CD4-positive, alpha-beta T cell treated with Interleukin-15 for 4 hours (primary cell): Measurements from ENCODE around the gene FHOD1.
A peak's percentile ranks its signal among the peaks of the same experiment; 100 is the strongest.

Source experiments
- DNase-seq: peaks from one replicate; pipeline ENCODE4 v3.0.0-alpha.2; 2020; ENCODE audit warnings: low spot score

Gene FHOD1

GRCh38 chr16:67190448-67191399, 56.6 kb downstream of the FHOD1 start:
- DNase-seq, result no peak

DNA sequence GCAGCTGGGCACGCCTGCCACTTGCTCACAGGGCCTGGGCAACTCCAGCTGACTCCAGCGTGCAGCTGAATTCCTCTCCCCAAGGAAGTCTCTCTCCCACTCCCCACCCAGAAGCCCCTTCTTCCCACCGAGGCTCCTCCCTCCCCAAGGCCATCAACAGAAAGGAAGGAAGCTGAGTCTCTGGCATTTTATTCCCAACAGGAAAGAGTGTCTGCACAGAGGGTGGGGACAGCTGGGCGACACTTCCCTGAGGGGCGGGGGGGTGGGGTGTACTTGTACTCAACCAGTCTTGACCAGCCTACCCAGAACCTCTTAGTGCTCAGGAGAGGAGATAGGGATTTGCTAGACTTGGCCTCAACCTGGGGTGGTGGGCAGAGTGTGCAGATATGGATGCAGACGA, 57.2 kb downstream of the FHOD1 start, which contains the start of gene EXOC3L1:
EXOC3L1 (minus strand) TSS at position 96 of the 400 bp plus-strand sequence. CDS start 460 bp downstream, outside the sequence.
- no peak for DNase-seq

GRCh38 chr16:67188798-67189197, 58.5 kb downstream of the FHOD1 start:
- no peak for DNase-seq

- no peak for DNase-seq
Observed at GRCh38 chr16:67188323-67188722, 59.0 kb downstream of the FHOD1 start.

- DNase-seq, result no peak
Observed at GRCh38 chr16:67187175-67187890, 59.9 kb downstream of the FHOD1 start.

DNA sequence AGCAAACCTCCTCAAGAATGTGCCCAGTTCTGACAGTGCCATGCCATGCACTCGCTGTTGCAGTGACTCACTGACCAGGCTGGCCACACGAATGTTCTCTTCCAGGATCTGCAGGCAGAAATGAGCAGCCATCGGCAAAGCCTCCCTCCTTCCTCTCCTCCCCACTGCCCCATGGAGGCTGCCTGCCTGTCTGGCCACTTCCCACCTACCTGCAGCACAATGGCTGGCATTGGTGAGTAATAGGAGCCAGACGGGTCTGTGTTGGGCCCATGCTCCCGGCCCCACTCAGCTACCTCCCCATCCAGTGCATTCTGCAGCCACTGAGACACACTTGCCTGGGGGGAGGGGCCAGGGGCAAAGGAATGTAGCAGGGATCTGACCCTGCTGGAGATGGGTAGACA, 60.7 kb downstream of the FHOD1 start:
- DNase-seq, result no peak

GRCh38 chr16:67185651-67186134, 61.6 kb downstream of the FHOD1 start:
- no peak for DNase-seq

DNA sequence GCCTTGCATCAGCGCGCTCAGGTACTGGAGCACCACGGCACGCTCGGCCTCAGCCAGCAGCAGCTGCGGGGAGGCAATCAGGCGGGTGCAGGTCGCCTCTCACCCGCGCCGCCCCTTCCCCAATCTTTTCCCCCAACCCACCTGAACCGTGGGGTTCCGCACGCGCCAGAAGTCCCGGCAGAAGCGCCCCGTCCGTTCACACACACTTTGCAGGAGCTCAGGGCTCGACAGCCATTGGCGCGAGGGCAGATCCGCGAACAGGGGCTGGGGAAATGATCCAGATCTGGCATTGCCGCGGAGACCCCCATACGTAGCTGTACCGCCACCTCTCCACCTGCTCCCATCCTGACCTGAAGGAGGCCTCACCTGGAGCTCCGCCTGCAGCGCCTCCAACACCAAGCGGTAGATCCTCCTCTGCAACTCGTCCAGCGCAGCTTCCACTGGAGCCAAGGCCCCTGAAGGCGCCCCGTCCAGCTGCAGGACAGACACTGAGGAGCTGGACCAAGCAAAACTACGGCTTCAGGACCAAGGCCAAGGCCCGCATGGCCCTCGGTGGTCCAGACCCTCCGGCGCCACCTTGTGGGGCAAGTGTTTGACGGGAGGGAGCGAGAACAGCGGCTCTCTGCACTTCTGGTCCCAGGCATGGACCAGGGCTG, 62.2 kb downstream of the FHOD1 start:
- peak; percentile 83 for DNase-seq

- no peak for DNase-seq
Observed at GRCh38 chr16:67184453-67184994, 62.8 kb downstream of the FHOD1 start.

DNA sequence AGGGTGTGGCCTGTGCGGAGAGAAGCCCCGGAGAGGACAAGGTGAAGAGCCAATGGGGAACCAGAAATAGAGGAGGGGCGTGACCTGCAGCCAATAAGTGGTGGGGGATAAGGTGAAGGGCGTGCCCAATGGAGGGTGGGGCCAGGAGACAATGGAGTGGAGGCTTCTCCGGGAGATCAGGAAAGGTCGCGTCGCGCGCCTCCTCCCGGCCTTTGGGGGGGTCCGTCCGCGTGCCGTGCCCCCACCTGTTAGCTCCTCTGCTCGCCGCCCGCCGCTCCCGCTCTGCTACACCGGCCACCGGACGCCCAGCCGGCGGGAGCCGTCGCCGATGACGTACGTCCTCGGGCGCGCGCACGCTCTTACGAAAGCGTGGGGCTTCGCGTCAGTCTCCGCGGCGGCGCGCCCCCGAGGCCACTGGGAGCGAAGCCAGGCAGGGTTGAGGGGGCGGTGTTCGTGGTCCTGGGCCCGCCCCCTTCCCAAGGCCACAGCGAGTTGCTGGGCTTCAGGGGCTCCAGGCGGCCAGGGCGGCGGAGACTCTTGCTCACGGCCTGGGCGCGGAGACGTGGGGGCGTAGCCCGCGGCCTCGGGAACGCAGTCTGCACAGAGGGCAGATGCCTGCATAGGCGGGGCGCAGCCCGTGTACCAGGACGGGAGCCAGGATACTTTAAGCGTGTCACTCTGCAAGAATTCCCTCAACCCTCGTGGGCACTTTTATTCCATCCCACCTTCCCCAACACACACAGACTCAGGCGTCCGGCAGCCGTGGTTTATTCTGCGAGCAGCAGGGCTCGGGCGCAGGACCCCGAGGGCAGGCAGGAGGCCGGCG, 63.4 kb downstream of the FHOD1 start, which contains the start of gene MATCAP1:
MATCAP1 (minus strand) TSS at position 337 of the 826 bp plus-strand sequence. CDS start 3,353 bp downstream, outside the sequence.
- DNase-seq, result peak; percentile 96

GRCh38 chr16:67183284-67183626, 64.0 kb downstream of the FHOD1 start:
- DNase-seq, result no peak

- DNase-seq, result no peak
Observed at GRCh38 chr16:67182288-67182687, 65.0 kb downstream of the FHOD1 start.

DNA sequence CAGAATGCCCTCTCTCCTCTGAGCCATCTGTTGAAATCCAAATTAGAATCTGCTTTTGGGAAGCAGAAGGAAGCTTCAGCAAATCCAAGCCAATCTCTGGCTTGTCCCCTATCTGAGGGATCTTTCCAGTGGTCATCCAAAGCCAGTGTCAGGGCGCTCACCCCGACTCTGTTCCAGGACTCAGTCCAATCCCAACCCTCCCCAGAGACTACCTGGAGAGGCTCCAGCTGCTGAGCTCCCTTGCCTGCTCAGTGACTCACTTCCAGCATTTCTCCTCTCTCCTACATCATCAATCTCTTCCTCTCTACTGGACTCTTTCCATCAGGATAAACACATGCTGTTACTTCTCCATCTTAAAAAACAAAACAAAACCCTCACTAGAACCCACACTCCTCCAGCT, 65.9 kb downstream of the FHOD1 start:
- DNase-seq, result no peak

DNA sequence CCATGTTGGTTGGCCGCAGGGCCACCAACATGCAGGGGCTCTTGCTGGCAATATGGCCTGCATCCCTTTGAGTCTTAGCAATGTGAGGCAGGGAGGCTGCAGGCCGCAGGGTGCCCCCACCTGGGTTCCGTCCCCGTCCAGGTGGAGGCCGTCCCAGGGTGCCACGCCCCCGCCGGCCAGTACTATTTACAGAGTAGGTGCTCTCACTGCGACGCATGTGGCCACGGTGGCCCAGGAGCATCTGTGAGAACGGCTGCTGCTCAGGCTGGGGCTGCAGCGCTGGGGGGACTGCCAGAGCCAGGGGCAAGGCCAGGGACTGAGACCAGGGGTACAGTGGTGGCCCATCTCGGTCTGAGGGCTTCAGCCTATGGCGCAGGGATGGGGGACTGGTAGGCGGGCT, 67.1 kb downstream of the FHOD1 start:
- DNase-seq, result no peak

- DNase-seq, result no peak
Observed at GRCh38 chr16:67179421-67180080, 67.7 kb downstream of the FHOD1 start.
